ENCODE measurements around the gene ZNF367.

The ZNF367 gene

DNA sequence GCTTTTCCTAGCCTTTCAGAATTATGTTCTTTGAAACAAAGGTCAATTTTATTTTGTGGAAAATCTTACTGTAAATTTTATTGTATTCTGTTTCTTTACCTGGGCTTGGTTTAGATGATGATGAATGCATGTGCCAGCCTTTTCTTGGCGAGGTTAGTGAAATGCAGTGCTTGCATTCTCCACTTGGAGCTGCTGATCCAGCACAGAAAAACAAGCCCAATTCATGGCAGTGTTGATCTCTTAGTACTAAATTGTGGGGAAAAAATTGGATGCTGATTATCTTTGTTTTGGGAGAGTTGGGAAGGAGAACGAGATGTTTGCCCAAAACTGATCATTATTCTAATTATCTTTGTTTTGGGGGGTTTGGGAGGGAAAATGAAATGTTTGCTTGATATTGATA is 35.5 kb upstream of the ZNF367 start:
- H3K4me3 ChIP-seq (ENCODE audit: low read depth, low read length): no peak overlapping the region
- no peak for DNase-seq (ENCODE audit: low read depth)
- TF ChIP-seq, protein P1, sequence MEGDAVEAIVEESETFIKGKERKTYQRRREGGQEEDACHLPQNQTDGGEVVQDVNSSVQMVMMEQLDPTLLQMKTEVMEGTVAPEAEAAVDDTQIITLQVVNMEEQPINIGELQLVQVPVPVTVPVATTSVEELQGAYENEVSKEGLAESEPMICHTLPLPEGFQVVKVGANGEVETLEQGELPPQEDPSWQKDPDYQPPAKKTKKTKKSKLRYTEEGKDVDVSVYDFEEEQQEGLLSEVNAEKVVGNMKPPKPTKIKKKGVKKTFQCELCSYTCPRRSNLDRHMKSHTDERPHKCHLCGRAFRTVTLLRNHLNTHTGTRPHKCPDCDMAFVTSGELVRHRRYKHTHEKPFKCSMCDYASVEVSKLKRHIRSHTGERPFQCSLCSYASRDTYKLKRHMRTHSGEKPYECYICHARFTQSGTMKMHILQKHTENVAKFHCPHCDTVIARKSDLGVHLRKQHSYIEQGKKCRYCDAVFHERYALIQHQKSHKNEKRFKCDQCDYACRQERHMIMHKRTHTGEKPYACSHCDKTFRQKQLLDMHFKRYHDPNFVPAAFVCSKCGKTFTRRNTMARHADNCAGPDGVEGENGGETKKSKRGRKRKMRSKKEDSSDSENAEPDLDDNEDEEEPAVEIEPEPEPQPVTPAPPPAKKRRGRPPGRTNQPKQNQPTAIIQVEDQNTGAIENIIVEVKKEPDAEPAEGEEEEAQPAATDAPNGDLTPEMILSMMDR (IDR thresholded peaks at IDR 0.05; ENCODE audit: low read depth, low read length): no peak
- TF ChIP-seq, protein P2, sequence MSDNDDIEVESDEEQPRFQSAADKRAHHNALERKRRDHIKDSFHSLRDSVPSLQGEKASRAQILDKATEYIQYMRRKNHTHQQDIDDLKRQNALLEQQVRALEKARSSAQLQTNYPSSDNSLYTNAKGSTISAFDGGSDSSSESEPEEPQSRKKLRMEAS (IDR thresholded peaks at IDR 0.05; ENCODE audit: low read depth, low read length): no peak

DNA sequence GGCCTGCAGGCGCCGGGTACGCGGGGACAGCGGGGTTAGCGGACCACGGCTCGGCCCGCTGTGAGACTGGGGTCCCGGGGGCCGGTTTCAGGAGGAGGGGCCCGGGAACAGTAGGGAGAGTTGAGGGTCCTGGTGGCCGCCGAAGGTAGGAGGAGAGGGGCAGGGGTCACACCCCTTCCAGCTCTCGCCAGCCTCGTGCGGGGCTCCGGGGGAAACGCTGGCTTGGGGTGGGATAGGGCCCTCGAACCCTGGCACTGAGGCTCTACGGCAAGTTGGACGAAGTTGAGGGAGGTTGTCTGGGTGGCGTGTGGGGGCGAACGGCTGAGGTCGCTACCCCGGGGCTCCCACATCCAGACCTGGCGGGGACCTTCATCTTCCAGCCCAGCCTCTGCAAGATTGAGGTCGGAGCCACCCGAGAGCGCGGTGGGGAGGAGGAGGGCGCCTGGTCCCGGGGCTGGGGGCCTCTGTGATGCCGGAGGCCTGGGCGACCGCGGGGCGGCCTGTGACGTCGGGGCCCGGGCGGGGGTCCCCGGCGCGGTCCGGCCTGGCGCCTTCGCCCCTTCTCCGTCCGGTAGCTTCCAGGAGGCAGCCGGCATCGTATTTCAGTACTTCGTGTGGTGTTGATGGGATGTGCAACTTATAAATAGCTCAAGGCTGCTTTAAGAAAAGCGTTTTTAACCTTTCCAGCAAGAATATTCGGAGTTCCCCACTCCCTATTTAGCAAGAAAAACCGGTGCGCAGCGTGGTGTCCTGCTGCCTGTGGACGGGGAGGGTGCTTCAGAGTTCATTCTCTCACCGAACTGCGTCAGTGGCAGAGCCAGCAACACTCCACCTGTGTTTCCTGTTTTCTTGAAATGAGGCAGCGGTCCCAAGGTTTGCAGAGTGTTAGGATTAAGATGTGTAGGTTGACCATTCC is 32.7 kb upstream of the ZNF367 start:
- TF ChIP-seq, protein P2 (IDR thresholded peaks at IDR 0.05; ENCODE audit: low read depth, low read length): no peak
- no peak for TF ChIP-seq MYC (IDR thresholded peaks at IDR 0.05; ENCODE audit: low read depth, low read length)
- TF ChIP-seq, protein P1 (IDR thresholded peaks at IDR 0.05; ENCODE audit: low read depth, low read length): no peak
- no peak for TF ChIP-seq POLR2A (IDR thresholded peaks at IDR 0.05; ENCODE audit: extremely low read depth, insufficient read length)
- peak overlapping the region; percentile 49 for H3K4me3 ChIP-seq (ENCODE audit: low read depth, low read length)
- peak; percentile 24 for DNase-seq (ENCODE audit: low read depth)

DNA sequence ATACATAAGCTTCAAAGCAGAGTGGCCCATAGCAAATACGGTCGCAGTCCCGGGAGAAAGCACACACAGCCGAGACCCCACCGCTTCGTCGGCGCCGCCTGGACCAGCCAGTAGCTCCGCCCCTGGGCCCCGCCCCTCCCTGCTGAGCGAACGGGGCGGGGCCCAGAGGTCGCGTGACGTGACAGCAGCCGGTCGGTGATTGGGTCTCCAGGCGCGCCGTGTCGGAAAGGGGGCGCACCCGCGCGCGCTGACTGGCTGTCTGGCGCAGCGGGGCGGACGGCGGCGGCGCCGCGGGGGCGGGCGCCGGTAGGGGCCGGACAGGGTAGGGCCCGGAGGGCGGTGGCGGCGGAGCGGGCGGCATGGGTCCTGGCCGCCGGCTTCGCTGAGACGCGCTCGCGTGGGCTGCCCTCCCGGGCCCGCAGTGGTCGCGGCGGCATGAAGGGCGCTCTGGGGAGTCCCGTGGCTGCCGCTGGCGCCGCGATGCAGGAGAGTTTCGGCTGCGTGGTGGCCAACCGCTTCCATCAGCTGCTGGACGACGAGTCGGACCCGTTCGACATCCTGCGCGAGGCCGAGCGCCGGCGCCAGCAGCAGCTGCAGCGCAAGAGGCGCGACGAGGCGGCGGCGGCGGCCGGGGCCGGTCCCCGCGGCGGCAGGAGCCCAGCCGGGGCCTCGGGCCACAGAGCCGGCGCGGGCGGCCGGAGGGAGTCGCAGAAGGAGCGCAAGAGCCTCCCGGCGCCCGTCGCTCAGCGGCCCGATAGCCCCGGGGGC is 31.9 kb upstream of the ZNF367 start, which contains the start of gene HABP4:
Gene HABP4, plus strand, starts transcription at position 325 of the 768 bp plus-strand sequence. Its CDS starts 111 bp downstream, at position 436.
- TF ChIP-seq MYC (IDR thresholded peaks at IDR 0.05; ENCODE audit: low read depth, low read length) (no peak), POLR2A (IDR thresholded peaks at IDR 0.05; ENCODE audit: extremely low read depth, insufficient read length) (peak; percentile 49)
- TF ChIP-seq, protein P2 (IDR thresholded peaks at IDR 0.05; ENCODE audit: low read depth, low read length): no peak
- peak; percentile 94 for DNase-seq (ENCODE audit: low read depth)
- H3K4me3 ChIP-seq (ENCODE audit: low read depth, low read length): peak within 1 kb of the TSS; percentile 56

DNA sequence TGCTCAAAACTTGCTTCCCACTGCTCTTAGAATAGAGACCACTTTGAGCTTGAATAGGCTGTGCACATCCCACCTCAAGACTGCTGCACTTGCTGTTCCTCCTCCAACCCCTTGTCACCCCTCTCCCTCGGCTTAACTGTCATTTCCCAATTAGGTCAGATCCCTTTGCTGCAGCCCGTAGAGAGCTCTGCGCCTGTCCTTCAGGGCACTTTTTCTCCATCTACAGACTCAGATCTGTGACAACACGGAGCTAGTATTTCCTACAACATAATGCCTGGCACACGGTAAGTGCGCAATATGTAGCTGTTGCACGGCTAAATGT is 31.3 kb upstream of the ZNF367 start:
- TF ChIP-seq, protein P2 (IDR thresholded peaks at IDR 0.05; ENCODE audit: low read depth, low read length): no peak
- peak overlapping the region; percentile 56 for H3K4me3 ChIP-seq (ENCODE audit: low read depth, low read length)
- no peak for DNase-seq (ENCODE audit: low read depth)

DNA sequence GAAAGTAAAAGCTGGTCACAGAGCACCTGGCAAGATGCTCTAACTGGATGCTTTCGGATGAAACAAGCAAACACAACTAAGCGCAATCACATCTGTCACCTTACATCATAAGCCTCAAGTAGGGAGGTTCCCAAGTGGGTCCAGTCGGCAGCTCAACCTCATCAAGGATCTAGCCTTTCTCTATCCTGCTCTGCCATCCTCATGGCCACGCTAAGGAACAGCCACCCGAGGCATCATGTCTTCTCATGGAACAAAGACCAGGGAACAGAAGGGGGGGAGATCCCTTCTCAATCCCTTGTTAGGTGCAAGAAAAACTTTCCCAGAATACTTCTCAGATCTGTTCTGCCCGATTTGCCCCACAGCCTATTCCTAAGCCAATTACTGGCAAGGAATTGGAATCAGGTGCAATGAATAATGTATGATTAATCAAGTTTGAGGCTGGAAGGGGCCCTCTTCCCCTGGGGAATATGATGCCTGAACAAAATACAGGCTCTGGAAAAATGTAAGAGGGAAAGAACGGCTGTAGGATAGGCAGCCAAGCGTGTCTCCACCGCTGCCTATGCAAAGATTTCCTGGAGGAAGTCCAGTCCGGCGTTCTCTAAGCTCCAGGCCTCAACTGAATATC is 30.5 kb upstream of the ZNF367 start:
- DNase-seq (ENCODE audit: low read depth): no peak
- TF ChIP-seq MYC (IDR thresholded peaks at IDR 0.05; ENCODE audit: low read depth, low read length) (no peak), POLR2A (IDR thresholded peaks at IDR 0.05; ENCODE audit: extremely low read depth, insufficient read length) (no peak)
- TF ChIP-seq, protein P1 (IDR thresholded peaks at IDR 0.05; ENCODE audit: low read depth, low read length): no peak
- TF ChIP-seq, protein P2 (IDR thresholded peaks at IDR 0.05; ENCODE audit: low read depth, low read length): no peak
- no peak overlapping the region for H3K4me3 ChIP-seq (ENCODE audit: low read depth, low read length)

DNA sequence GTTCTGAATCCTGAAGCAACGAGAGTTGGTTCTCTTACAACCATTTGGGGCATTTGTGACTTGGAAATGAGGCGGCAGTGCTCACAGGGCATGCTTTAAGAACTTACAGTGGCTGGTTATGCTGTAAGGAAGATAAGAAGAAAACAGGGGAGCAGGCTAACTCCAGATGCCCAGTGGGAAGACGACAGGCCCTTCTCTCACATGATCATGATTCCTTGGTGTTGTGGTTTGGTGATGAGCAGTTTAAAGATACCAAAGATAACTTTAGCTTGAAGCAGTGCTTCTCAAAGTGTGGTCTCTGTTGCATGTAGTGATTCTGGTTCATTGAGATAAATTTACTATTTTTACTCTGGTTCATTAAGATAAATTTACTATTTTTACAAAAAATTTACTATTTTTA is 29.2 kb upstream of the ZNF367 start:
- TF ChIP-seq, protein P2 (IDR thresholded peaks at IDR 0.05; ENCODE audit: low read depth, low read length): no peak
- H3K4me3 ChIP-seq (ENCODE audit: low read depth, low read length): no peak overlapping the region
- DNase-seq (ENCODE audit: low read depth): no peak
